SW480 (cell line): ENCODE data around the gene ITPKB.
"Not testable (repeated sequence)": the region's sequence is repeated elsewhere in the genome, so short reads cannot be mapped to it uniquely, and the experiment has no call there.

Experiments used
- DNase-seq: peaks from one replicate; pipeline ENCODE4 v3.0.0-alpha.2; 2016; ENCODE audit warnings: low spot score

ITPKB gene

GRCh38 chr1:226738995-226739695 lies at the start of gene ITPKB:
Gene ITPKB (minus strand): TSS chr1:226739282. CDS start chr1:226737458, 1,824 bp downstream.
- peak; percentile 46 for DNase-seq

GRCh38 chr1:226787638-226788037 lies 48.6 kb upstream of the ITPKB start:
- no peak for DNase-seq

- no peak for DNase-seq
These were observed 48.0 kb upstream of the ITPKB start for GRCh38 chr1:226787071-226787470.

- DNase-seq: no peak
These were observed 47.5 kb upstream of the ITPKB start for GRCh38 chr1:226786550-226786949.

GRCh38 chr1:226785805-226786204 lies 46.7 kb upstream of the ITPKB start:
- no peak for DNase-seq

GRCh38 chr1:226784081-226785049 lies 45.3 kb upstream of the ITPKB start:
- peak; percentile 32 for DNase-seq

- DNase-seq: no peak
These were observed 43.9 kb upstream of the ITPKB start for GRCh38 chr1:226782845-226783601.

DNA sequence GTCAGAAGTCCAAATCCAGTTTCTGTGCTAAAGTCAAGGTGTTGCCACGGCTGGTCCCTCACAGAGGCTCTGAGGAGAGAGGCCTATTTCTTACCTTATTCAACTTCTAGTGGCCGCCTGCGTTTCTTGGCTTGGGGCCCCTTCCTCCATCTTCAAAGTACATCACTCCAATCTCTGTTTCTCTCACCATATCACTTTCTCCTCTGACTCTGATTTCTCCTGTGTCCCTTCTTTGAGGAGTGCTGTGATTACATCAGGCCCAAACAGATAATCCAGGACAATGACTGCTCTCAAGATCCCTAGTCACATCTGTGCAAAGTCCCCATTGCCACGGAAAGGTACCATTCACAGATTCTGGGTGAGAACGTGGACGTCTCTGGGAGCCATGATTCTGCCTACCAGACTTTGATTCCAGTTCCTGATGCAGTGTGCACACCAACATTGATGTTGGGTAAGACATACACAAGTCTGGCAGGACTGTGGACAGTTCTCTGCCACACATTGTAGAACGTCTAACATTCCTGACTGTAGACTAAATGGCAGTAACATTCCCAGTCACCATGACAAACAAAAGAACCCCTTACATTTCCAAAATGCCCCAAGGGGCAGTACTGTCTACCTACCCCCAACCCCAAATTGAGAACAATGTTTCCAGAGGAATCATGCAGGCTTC lies 43.0 kb upstream of the ITPKB start:
- DNase-seq: no peak

DNA sequence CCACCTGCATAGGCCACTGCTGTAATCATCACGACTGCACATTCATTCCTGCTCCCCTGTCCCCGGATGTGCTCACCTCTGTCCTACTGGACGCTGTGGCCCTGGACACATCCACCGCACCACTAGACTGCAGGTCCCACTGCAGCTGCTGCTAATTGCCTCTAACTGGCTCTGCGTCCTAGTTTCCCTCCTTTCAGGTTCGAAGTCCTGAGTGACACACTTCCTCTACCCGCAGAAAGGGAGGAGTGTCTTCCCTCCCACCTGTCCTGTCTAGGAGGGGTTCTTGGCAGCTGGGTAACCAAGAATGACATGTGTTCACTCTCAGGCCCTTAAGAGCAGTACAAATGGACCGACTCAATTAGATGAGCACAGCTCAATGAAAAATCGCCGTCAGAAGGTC lies 40.5 kb upstream of the ITPKB start:
- no peak for DNase-seq

GRCh38 chr1:226778657-226779058 lies 39.6 kb upstream of the ITPKB start:
- peak; percentile 22 for DNase-seq

- no peak for DNase-seq
These were observed 37.9 kb upstream of the ITPKB start for GRCh38 chr1:226776975-226777374.

GRCh38 chr1:226776066-226776465 lies 37.0 kb upstream of the ITPKB start:
- no peak for DNase-seq

DNA sequence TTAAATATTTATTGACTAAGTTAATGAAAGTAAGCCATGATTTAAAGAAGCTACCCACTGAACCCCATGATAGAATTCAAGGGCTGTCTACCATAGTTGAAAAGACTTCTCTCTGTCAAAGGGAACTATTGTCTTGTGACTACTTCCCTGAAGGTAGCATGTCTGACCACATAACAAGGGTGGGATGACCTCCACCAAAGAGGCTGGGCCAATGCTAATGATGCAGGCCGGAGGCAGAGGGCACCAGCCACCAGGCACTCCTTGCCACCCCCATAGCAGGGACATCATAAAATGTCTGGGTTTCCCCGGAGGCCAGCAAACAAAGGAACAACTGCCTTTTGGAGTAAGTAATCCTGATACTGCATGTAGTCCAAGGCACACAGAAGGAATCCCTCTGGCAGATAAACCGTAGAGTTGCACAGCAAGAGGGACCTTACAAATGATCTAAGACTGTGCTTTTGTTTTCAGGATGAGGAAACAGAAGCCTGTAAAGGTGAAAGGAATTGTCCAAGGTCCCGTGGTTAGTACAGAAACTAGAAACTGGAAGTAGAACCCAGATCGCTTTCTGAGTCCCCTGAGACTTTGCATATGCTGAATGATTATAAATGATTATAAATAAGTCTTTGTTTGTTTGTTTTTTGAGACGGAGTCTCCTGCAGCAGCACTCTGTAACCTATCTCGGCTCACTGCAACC lies 33.5 kb upstream of the ITPKB start:
- DNase-seq: peak; percentile 23

- not testable (repeated sequence) for DNase-seq
These were observed 28.1 kb upstream of the ITPKB start for GRCh38 chr1:226767170-226767569.

DNA sequence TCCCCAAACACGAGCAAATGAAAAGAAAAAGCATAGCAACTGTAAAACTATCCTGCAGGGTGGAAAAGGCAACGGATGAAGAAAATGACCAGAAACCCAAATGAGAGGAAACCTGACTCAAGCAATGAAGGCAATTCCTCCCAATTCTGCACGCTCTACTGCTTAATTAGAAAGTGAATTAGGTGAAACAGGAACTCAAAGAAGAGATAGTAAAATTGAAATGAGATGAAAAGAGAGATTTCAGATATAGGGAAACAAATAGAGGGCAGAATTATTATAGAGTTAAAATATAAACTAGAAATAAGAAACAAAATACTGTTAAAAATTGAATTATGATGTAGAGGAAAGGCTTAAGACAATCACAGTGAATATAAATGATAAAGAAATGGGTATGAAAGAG lies 27.5 kb upstream of the ITPKB start:
- DNase-seq: no peak

- no peak for DNase-seq
These were observed 25.5 kb upstream of the ITPKB start for GRCh38 chr1:226764533-226764932.

- peak; percentile 18 for DNase-seq
These were observed 24.8 kb upstream of the ITPKB start for GRCh38 chr1:226763905-226764264.

- no peak for DNase-seq
These were observed 24.2 kb upstream of the ITPKB start for GRCh38 chr1:226762988-226763904.

DNA sequence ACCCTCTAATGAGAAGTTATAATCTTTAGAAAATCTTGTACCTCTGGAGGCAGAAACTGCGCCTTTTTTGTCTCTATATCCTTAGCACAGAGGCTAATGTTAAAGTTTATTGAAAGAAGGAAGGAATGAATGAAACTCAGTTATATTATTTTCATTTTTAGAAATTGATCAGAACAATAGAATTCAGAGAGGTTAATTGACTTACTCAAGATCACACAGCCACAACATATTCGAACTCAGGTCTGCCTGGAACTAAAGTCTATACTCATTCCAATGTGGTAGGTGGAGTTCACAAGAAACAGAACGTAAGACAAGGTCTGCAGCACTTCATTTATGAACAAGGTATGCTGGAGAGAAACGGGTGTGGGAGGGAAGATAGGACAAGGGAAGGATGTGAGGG lies 23.0 kb upstream of the ITPKB start:
- DNase-seq: no peak

- no peak for DNase-seq
These were observed 22.2 kb upstream of the ITPKB start for GRCh38 chr1:226761322-226761721.
